SK-N-MC (cell line): ENCODE results near the gene MACF1.

Experiments
- EZH2 ChIP-seq: fragments of 200-600 bp; sonication (generic); IDR thresholded peaks from one replicate; pipeline ENCODE4 v1.6.1; 2017; ENCODE audit warnings: antibody characterized with exemption
- POLR2AphosphoS5 ChIP-seq: IDR thresholded peaks from 2 replicates; pipeline ENCODE4 v1.6.1; 2012; ENCODE audit warnings: mild to moderate bottlenecking, low read depth, low read length, borderline replicate concordance

- TF ChIP-seq EZH2 (no peak), POLR2AphosphoS5 (no peak)
These were observed 177.3 kb downstream of the MACF1 start for GRCh38 chr1:39381839-39382238.
